ENCODE results near the gene CAMTA1.

GRCh38 chr1:7008331-7008730 lies 223.1 kb downstream of the CAMTA1 start:
- no peak for TF ChIP-seq ZNF121 (tag by site-specific recombination; IDR thresholded peaks at IDR 0.05)
- no peak for TF ChIP-seq ZNF274 (IDR thresholded peaks at IDR 0.05; ENCODE audit: low read length)
- no peak for TF ChIP-seq ZNF274 (tag by site-specific recombination; IDR thresholded peaks at IDR 0.05; ENCODE audit: borderline replicate concordance)
- TF ChIP-seq ZNF23 (tag by site-specific recombination; IDR thresholded peaks at IDR 0.05; ENCODE audit: borderline replicate concordance), result no peak
- TF ChIP-seq, protein P1, sequence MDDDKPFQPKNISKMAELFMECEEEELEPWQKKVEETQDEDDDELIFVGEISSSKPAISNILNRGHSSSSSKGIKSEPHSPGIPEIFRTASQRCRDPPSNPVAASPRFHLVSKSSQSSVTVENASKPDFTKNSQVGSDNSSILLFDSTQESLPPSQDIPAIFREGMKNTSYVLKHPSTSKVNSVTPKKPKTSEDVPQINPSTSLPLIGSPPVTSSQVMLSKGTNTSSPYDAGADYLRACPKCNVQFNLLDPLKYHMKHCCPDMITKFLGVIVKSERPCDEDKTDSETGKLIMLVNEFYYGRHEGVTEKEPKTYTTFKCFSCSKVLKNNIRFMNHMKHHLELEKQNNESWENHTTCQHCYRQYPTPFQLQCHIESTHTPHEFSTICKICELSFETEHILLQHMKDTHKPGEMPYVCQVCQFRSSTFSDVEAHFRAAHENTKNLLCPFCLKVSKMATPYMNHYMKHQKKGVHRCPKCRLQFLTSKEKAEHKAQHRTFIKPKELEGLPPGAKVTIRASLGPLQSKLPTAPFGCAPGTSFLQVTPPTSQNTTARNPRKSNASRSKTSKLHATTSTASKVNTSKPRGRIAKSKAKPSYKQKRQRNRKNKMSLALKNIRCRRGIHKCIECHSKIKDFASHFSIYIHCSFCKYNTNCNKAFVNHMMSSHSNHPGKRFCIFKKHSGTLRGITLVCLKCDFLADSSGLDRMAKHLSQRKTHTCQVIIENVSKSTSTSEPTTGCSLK (tag by site-specific recombination; IDR thresholded peaks at IDR 0.05), result no peak

All from HEK293 (cell line).